ENCODE measurements around the gene IFI27L1. TPM values are rescaled to one million over a fixed set of nuclear protein-coding genes. Genes with fewer than 3 reads are reported as not detected.

IFI27L1 gene
- total and polyA plus RNA-seq, 2 donors (not counting 3 experiments of a cell fraction or from before 2014, with no cell fraction given) = 31.1 to 38.1 TPM

DNA sequence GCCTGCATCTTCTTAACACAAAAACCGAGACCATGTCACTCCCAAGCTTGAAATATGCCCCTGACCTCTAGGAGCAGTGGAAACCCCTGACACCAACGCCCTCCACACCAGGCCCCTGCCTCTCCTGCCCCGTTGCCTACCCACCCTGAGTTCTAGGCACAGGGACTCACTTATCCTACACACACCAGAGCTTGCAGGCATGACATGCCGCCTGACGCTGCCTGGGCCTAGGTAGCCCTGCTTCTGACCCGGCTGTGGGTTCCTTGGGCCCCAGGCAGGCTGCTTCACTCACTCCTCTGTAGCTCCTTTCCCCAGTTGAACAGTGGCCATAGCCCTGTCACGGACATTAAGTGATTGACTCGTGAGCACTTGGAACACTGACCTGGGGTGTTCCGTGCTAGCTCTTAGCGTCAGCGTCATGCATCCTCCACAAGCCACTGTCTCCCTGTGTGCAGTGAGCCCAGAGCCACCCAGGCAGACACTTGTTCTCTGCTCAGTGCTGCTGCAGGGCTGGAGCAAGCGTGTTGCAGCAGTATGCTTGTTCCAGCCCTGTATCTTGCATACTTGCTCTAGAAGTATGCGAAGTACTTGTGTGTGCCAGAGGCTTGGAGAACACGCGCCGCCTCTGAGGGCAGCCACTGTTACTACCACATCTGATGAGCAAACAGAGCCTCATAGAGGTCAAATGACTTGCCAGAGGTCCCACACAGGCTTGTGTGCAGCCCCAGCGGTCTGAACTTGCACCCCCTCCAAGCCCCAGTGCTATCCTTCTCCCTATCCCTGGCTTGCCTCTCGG lies 39.4 kb upstream of the IFI27L1 start:
- no peak overlapping the region for H3K4me2 ChIP-seq (ENCODE audit: insufficient read depth, low read length)
- H3K27me3 ChIP-seq (ENCODE audit: control insufficient read depth in 2 of 2, insufficient read depth in 2 of 2, low read length in 2 of 2) = no peaks in the 10 kb centered on the region
- H3K79me2 ChIP-seq (ENCODE audit: control insufficient read depth, insufficient read depth, low read length) = no peaks in the 10 kb centered on the region
- H3K9me1 ChIP-seq (replicated peaks; ENCODE audit: control insufficient read depth, extremely low read depth, insufficient read depth, low read length) = no peaks in the 10 kb centered on the region
- FAIRE-seq (no peak), DNase-seq (ENCODE audit: low read depth, low spot score) (no peak)
- dilution Hi-C loops (cut with MboI; ENCODE audit: extremely low pct_ligation_motif_present, low sequenced_read_pairs) (no loop called here), intact Hi-C loops (cut with micrococcal nuclease) (no loop called here)
- CTCF ChIA-PET = interaction anchor here (1.5 to 10.5 kb wide), 3 partner anchors 90 to 96 kb away, joined by 9 to 347 read pairs (median 11); no protein-coding TSS in a partner anchor
- H3K4me3 ChIP-seq (replicated peaks in 1 of 3; ENCODE audit: insufficient read depth in 1 of 3, low read depth in 1 of 3, low read length in 3 of 3) = no peak overlapping the region
- no peak for TF ChIP-seq POLR2AphosphoS5 (IDR thresholded peaks at IDR 0.05; ENCODE audit: insufficient read depth, low read depth, low read length)
- no peak for TF ChIP-seq FOS (IDR thresholded peaks at IDR 0.05; ENCODE audit: borderline replicate concordance, insufficient read depth, low read length)
- TF ChIP-seq JUN (IDR thresholded peaks at IDR 0.05; ENCODE audit: borderline replicate concordance, insufficient read depth, insufficient read length, low read depth) = no peak
- TF ChIP-seq GATA2 (IDR thresholded peaks at IDR 0.05; ENCODE audit: insufficient read depth, insufficient read length, low read depth, low read length) = no peak
- TF ChIP-seq MYC (IDR thresholded peaks at IDR 0.05; ENCODE audit: low read depth, low read length) = no peak
- no peak for TF ChIP-seq EZH2 (IDR thresholded peaks at IDR 0.05; ENCODE audit: borderline replicate concordance, low read depth, low read length, severe bottlenecking)
- no TSS peak for BruUV-seq (replicated peaks)
- no peaks in the 10 kb centered on the region for H3K9me3 ChIP-seq (replicated peaks; ENCODE audit: control insufficient read depth, insufficient read depth, low read length)
- H3K27ac ChIP-seq (ENCODE audit: insufficient read depth, low read depth, low read length) = no peak overlapping the region
- POLR2A ChIA-PET = no interaction called here
- no peaks in the 10 kb centered on the region for H4K20me1 ChIP-seq (replicated peaks; ENCODE audit: control insufficient read depth, extremely low read depth, insufficient read depth, low read length)
- no peak overlapping the region for H3K9ac ChIP-seq (replicated peaks; ENCODE audit: extremely low read depth, insufficient read depth, low read length)
- H3K4me1 ChIP-seq (ENCODE audit: control insufficient read depth, extremely low read depth, insufficient read depth, low read length) = no peaks in the 10 kb centered on the region
- H2AFZ ChIP-seq (ENCODE audit: low read depth, low read length) = no peak overlapping the region
- H3K36me3 ChIP-seq (ENCODE audit: control insufficient read depth in 2 of 2, extremely low read depth in 1 of 2, insufficient read depth in 2 of 2, low read length in 2 of 2) = peaks cover 0 to 2% of the 10 kb centered on the region in 2 experiments

Data from endothelial cell of umbilical vein (primary cell).